B cell (primary cell): Measurements from ENCODE around the gene RING1.

ENCODE experiments used
- EZH2 ChIP-seq: IDR thresholded peaks from 2 replicates; pipeline ENCODE4 v1.6.1; 2012; ENCODE audit warnings: borderline replicate concordance, low read depth, mild to moderate bottlenecking, moderate library complexity, low read length; ENCODE audit not compliant: insufficient read depth, poor library complexity, severe bottlenecking
- TF ChIP-seq, protein P1 (sequence below): fragments of 200-600 bp; IDR thresholded peaks from one replicate; pipeline ENCODE4 v1.8.0; 2022; ENCODE audit warnings: antibody characterized with exemption, mild to moderate bottlenecking

DNA sequence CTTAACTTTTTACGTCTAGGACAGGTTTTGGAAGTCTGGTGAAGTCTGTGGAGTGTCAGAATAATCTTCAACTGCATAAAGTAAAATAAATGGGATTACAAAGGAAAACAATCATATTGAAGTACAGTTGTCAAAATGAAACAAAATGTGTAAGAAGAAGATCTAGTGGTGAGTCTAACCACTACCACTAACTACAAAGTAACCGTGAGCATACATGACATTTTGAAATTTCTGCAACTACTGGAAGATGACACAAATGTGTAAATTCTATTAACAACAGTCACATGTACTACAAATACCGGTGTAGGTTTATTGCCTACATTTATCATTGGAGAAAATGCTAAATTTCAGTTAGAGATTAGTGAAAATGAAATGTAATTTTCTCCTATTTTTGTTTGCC lies 33.7 kb downstream of the RING1 start:
- TF ChIP-seq EZH2: no peak
- TF ChIP-seq, protein P1, sequence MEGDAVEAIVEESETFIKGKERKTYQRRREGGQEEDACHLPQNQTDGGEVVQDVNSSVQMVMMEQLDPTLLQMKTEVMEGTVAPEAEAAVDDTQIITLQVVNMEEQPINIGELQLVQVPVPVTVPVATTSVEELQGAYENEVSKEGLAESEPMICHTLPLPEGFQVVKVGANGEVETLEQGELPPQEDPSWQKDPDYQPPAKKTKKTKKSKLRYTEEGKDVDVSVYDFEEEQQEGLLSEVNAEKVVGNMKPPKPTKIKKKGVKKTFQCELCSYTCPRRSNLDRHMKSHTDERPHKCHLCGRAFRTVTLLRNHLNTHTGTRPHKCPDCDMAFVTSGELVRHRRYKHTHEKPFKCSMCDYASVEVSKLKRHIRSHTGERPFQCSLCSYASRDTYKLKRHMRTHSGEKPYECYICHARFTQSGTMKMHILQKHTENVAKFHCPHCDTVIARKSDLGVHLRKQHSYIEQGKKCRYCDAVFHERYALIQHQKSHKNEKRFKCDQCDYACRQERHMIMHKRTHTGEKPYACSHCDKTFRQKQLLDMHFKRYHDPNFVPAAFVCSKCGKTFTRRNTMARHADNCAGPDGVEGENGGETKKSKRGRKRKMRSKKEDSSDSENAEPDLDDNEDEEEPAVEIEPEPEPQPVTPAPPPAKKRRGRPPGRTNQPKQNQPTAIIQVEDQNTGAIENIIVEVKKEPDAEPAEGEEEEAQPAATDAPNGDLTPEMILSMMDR: no peak
